Vagina (tissue), 2 donors: Measurements from ENCODE around the gene LBP. TPM values are rescaled to one million over a fixed set of nuclear protein-coding genes. Genes with fewer than 3 reads are reported as not detected.
"Not testable (repeated sequence)": the region's sequence is repeated elsewhere in the genome, so short reads cannot be mapped to it uniquely, and the experiment has no call there.

Source experiments
- DNase-seq, 2 donors: peaks; one replicate each; pipeline ENCODE4 v3.0.0-alpha.2; 2017; ENCODE audit errors: extremely low spot score in 2 of 2
- H3K27ac ChIP-seq: fragments of 200-600 bp; sonication (generic); one replicate; pipeline ENCODE4 v1.5.1; 2019
- H3K27me3 ChIP-seq: fragments of 200-600 bp; sonication (generic); one replicate; pipeline ENCODE4 v1.5.1; 2019
- H3K36me3 ChIP-seq, 2 donors: fragments of 200-600 bp; sonication (generic); one replicate each; pipeline ENCODE4 v1.5.1; 2017 to 2019
- H3K4me1 ChIP-seq: fragments of 200-600 bp; sonication (generic); one replicate; pipeline ENCODE4 v1.5.1; 2019
- H3K4me3 ChIP-seq, 2 donors: fragments of 200-600 bp; sonication (generic); 1 replicate in 1 of 2; 2 replicates in 1 of 2; pipeline ENCODE4 v1.5.1; 2016 to 2019
- H3K9me3 ChIP-seq: fragments of 200-600 bp; sonication (generic); one replicate; pipeline ENCODE4 v1.5.1; 2019
- POLR2A ChIP-seq, 2 donors: fragments of 450-650 bp; IDR thresholded peaks; one replicate each; pipeline ENCODE4 v1.6.1; 2017; ENCODE audit warnings: antibody characterized with exemption in 2 of 2, mild to moderate bottlenecking in 2 of 2, moderate library complexity in 2 of 2
- POLR2AphosphoS5 ChIP-seq, 2 donors: sonication (generic); formaldehyde crosslinking; IDR thresholded peaks; one replicate each; pipeline ENCODE4 v1.9.0; 2017; ENCODE audit warnings: antibody characterized with exemption in 2 of 2, mild to moderate bottlenecking in 2 of 2, low read depth in 1 of 2; ENCODE audit not compliant: insufficient read depth in 1 of 2
- intact Hi-C: fragments of 100-400 bp; cut with DNase I; formaldehyde crosslinking; loops from one replicate; pipeline ENCODE4 v1.15.1; 2023
- total RNA-seq: library from RNA; depleted of rRNA; stranded (reverse); fragments of >200 nt; gene quantifications from one replicate; pipeline ENCODE4 v1.2.3, GENCODE V29; 2016
- TF ChIP-seq, protein P1 (sequence below), 3 experiments: fragments of 450-650 bp in 2 of 3; fragments of 200-600 bp in 1 of 3; sonication (generic) in 1 of 3; IDR thresholded peaks; one replicate each; pipeline ENCODE4 v1.5.1; 2017 to 2019; ENCODE audit warnings: antibody characterized with exemption in 3 of 3, mild to moderate bottlenecking in 2 of 3, moderate library complexity in 2 of 3

LBP gene
- total RNA-seq, 1 donor from 2014 or later: 0.98 TPM

DNA sequence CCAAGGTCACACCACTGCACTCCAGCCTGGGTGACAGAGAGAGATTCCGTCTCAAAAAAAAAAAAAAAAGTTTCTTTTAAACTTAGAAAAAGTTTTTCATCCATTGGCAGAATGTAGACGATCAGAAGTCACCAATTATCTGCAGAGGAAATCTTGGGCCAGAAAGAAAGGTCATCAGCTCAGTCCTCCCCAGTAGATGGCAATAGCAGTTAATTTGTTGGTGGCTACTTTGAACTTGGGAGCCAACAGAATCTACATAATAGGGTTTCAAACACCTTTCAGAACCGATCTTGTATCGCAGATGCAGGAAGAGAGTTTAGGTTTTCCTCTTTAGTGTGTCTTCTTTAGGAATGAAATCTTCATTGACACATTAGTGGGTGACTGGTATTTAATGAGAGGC, 41.7 kb downstream of the LBP start:
- intact Hi-C loops: no loop called here

DNA sequence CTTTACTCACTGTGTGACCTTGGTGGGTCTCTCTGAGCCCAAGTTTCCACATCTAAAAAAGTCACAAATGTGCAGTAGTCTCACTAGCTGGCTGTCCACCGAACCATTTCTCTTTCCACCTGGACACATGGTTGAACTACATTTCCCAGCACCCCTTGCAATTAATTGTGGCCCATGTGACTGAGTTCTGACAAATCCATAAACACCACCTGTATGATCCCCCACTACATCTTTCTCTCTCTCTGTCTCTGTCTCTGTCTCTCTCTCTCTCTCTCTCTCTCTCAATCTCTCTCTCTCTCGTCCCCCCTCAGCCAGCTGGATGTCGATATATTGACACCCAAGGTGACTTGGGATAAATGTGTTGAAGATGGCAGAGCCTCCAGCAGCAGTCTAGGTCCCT, 46.1 kb downstream of the LBP start:
- Histone ChIP-seq H3K9me3 (no peaks in the 10 kb centered on the region), H3K4me3 (no peak overlapping the region), H3K27ac (no peak overlapping the region), H3K36me3 (no peaks in the 10 kb centered on the region), H3K27me3 (no peaks in the 10 kb centered on the region), H3K4me1 (peaks cover 17% of the 10 kb centered on the region)
- DNase-seq: no peak
- TF ChIP-seq POLR2AphosphoS5 (IDR thresholded peaks at IDR 0.05; ENCODE audit: insufficient read depth in 1 of 2, low read depth in 1 of 2): no peak
- no peak for TF ChIP-seq POLR2A (IDR thresholded peaks at IDR 0.05)
- TF ChIP-seq, protein P1, sequence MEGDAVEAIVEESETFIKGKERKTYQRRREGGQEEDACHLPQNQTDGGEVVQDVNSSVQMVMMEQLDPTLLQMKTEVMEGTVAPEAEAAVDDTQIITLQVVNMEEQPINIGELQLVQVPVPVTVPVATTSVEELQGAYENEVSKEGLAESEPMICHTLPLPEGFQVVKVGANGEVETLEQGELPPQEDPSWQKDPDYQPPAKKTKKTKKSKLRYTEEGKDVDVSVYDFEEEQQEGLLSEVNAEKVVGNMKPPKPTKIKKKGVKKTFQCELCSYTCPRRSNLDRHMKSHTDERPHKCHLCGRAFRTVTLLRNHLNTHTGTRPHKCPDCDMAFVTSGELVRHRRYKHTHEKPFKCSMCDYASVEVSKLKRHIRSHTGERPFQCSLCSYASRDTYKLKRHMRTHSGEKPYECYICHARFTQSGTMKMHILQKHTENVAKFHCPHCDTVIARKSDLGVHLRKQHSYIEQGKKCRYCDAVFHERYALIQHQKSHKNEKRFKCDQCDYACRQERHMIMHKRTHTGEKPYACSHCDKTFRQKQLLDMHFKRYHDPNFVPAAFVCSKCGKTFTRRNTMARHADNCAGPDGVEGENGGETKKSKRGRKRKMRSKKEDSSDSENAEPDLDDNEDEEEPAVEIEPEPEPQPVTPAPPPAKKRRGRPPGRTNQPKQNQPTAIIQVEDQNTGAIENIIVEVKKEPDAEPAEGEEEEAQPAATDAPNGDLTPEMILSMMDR (IDR thresholded peaks at IDR 0.05): no peak
- intact Hi-C loops: no loop called here

More for the DNA sequence above, 41.7 kb downstream of the LBP start:
- no peaks in the 10 kb centered on the region for H3K36me3 ChIP-seq
- no peak overlapping the region for H3K4me3 ChIP-seq
- H3K9me3 ChIP-seq: no peaks in the 10 kb centered on the region
- no peak for DNase-seq
- H3K27me3 ChIP-seq: no peaks in the 10 kb centered on the region
- H3K4me1 ChIP-seq: no peaks in the 10 kb centered on the region
- no peak overlapping the region for H3K27ac ChIP-seq
- TF ChIP-seq, protein P1 (IDR thresholded peaks at IDR 0.05): no peak
- TF ChIP-seq POLR2AphosphoS5 (IDR thresholded peaks at IDR 0.05; ENCODE audit: insufficient read depth in 1 of 2, low read depth in 1 of 2) (no peak), POLR2A (IDR thresholded peaks at IDR 0.05) (no peak)

DNA sequence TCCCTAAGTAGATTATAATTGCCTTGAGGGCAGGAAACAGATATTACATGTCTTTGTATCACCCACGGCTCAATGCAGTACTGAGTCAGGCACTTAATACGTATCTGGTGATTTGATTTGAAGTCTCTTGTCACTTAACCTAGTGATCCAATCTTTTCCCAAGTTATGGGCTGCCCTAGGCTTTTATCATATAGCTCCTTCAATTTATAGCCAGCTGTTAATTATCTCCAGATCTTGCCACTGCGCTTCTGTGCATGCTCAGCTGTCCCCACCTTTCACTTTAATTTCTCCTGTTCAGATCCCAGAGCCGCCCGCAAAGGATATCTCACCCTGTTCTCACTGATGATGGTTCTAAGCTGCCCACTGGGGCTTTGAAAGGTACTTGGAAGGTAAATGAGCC, 47.0 kb downstream of the LBP start:
- Histone ChIP-seq H3K36me3 (no peaks in the 10 kb centered on the region), H3K4me3 (no peak overlapping the region), H3K27me3 (no peaks in the 10 kb centered on the region), H3K4me1 (peaks cover 17% of the 10 kb centered on the region), H3K9me3 (no peaks in the 10 kb centered on the region), H3K27ac (no peak overlapping the region)
- intact Hi-C loops: no loop called here
- TF ChIP-seq POLR2A (IDR thresholded peaks at IDR 0.05) (no peak), POLR2AphosphoS5 (IDR thresholded peaks at IDR 0.05; ENCODE audit: insufficient read depth in 1 of 2, low read depth in 1 of 2) (no peak)
- TF ChIP-seq, protein P1 (IDR thresholded peaks at IDR 0.05): no peak
- DNase-seq: no peak

DNA sequence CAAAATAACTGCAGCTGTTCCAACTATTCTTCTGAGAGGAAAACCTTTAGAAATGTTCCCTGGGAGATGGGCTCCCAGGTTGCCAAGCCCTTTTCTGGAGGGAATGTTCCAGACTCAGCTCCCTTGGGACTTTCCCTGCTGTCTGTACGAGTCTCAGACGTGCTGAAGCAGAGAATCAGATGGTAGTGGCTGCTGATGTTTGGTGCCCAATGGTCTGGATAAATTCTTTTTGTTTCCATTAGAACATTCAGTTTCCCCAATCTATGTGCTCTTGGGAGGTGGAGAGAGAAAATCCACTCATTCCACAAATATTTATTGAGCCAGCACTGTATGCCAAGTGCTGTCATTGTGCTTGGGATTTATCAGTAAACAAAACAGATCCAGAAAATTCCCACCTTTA, 48.9 kb downstream of the LBP start:
- H3K36me3 ChIP-seq: no peaks in the 10 kb centered on the region
- no peak for DNase-seq
- peaks cover 17% of the 10 kb centered on the region for H3K4me1 ChIP-seq
- H3K4me3 ChIP-seq: no peak overlapping the region
- H3K9me3 ChIP-seq: no peaks in the 10 kb centered on the region
- no peaks in the 10 kb centered on the region for H3K27me3 ChIP-seq
- no peak for TF ChIP-seq POLR2AphosphoS5 (IDR thresholded peaks at IDR 0.05; ENCODE audit: insufficient read depth in 1 of 2, low read depth in 1 of 2)
- TF ChIP-seq POLR2A (IDR thresholded peaks at IDR 0.05): no peak
- TF ChIP-seq, protein P1 (IDR thresholded peaks at IDR 0.05): no peak
- H3K27ac ChIP-seq: no peak overlapping the region
- intact Hi-C loops: no loop called here

DNA sequence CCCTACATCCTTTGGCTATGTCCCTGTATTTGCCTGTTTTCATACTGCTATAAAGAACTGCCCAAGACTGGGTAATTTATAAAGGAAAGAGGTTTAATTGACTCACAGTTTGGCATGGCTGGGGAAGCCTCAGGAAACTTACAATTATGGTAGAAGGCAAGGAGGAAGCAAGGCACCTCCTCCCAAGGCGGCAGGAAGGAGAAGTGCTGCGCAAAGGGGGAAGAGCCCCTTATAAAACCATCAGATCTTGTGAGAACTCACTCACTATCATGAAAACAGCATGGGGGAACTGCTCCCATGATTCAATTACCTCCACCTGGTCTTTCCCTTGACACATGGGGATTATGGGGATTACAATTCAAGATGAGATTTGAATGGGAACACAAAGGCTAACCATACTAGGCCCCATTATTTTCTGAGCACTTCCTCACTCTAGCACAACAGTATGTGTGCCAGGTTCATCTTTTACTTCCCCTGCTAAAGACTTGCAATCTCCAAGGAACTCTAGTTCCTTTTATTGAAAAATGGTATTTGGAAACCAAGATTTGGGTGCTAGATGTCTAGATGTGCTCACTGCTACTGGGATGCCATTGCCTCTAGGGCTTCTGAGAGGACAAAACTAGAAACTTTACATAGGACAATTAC, 49.6 kb downstream of the LBP start:
- intact Hi-C loops, DNase-seq: not testable (repeated sequence)

More for the DNA sequence above, 49.6 kb downstream of the LBP start:
- H3K4me3 ChIP-seq, H3K36me3 ChIP-seq, H3K27me3 ChIP-seq, H3K9me3 ChIP-seq, H3K27ac ChIP-seq: not testable (repeated sequence)
- peaks cover 17% of the 10 kb centered on the region for H3K4me1 ChIP-seq
